WTC11 (cell line): Measurements from ENCODE around the gene DLG5. TPM values are rescaled to one million over a fixed set of nuclear protein-coding genes. Genes with fewer than 3 reads are reported as not detected.

Experiments
- ATAC-seq: fragments of 200-7000 bp; cut with Tn5 transposase; 2 replicates; pipeline ENCODE4 v1.10.0; 2021; ENCODE audit warnings: mild to moderate bottlenecking, moderate library complexity
- CTCF ChIA-PET: fragments of 300-600 bp; sonication (Branson Sonifier 250); formaldehyde crosslinking; loops from one replicate; lab custom pipeline; 2021; ENCODE audit warnings: antibody characterized with exemption; lab: Charles Lee
- POLR2A ChIA-PET: fragments of 350-600 bp; sonication (Branson Sonifier 250); formaldehyde crosslinking; loops from one replicate; lab custom pipeline; 2021; ENCODE audit warnings: antibody characterized with exemption; lab: Charles Lee
- DNase-seq: peaks from one replicate; pipeline ENCODE4 v3.0.0; 2021; ENCODE audit warnings: low spot score
- H3K27ac Mint-ChIP-seq: 2 replicates; pipeline ENCODE4 v1.8.0; 2021; ENCODE audit warnings: mixed read lengths
- H3K27me3 Mint-ChIP-seq: 2 replicates; pipeline ENCODE4 v1.8.0; 2021; ENCODE audit warnings: low read depth, mild to moderate bottlenecking, moderate library complexity, mixed read lengths
- H3K36me3 Mint-ChIP-seq: 2 replicates; pipeline ENCODE4 v1.8.0; 2021; ENCODE audit warnings: mixed read lengths
- H3K4me1 Mint-ChIP-seq: 2 replicates; pipeline ENCODE4 v1.8.0; 2022; ENCODE audit warnings: mixed read lengths
- H3K4me3 Mint-ChIP-seq: 2 replicates; pipeline ENCODE4 v1.8.0; 2021; ENCODE audit warnings: mild to moderate bottlenecking, moderate library complexity, mixed read lengths
- H3K9me3 Mint-ChIP-seq: 2 replicates; pipeline ENCODE4 v1.8.0; 2021; ENCODE audit warnings: mixed read lengths
- AFF4 ChIP-seq: sonication (generic); formaldehyde crosslinking; IDR thresholded peaks from 2 replicates; pipeline ENCODE4 v1.8.1; 2023; ENCODE audit warnings: mild to moderate bottlenecking, missing genetic modification reagents, borderline replicate concordance
- AR ChIP-seq: fragments of 250-450 bp; sonication (Bioruptor Pico); IDR thresholded peaks from 2 replicates; pipeline ENCODE4 v1.9.0; 2021; ENCODE audit warnings: mild to moderate bottlenecking
- CREM ChIP-seq: sonication (generic); formaldehyde crosslinking; IDR thresholded peaks from 2 replicates; pipeline ENCODE4 v1.8.1; 2022; ENCODE audit warnings: mild to moderate bottlenecking, missing genetic modification reagents, moderate library complexity
- CTCF ChIP-seq: fragments of 200-600 bp; IDR thresholded peaks from 2 replicates; pipeline ENCODE4 v1.8.0; 2022; ENCODE audit warnings: antibody characterized with exemption
- E2F4 ChIP-seq: sonication (generic); formaldehyde crosslinking; IDR thresholded peaks from 2 replicates; pipeline ENCODE4 v1.8.1; 2022; ENCODE audit warnings: low read depth, mild to moderate bottlenecking, moderate library complexity, missing genetic modification reagents, borderline replicate concordance
- EMX1 ChIP-seq: fragments of 250-450 bp; sonication (Bioruptor Pico); IDR thresholded peaks from 2 replicates; pipeline ENCODE4 v1.8.0; 2021; ENCODE audit warnings: mild to moderate bottlenecking
- GABPB1 ChIP-seq: sonication (generic); formaldehyde crosslinking; IDR thresholded peaks from 2 replicates; pipeline ENCODE4 v1.8.1; 2023; ENCODE audit warnings: mild to moderate bottlenecking, missing genetic modification reagents
- HMGXB4 ChIP-seq: sonication (generic); formaldehyde crosslinking; IDR thresholded peaks from 2 replicates; pipeline ENCODE4 v1.8.1; 2023; ENCODE audit warnings: mild to moderate bottlenecking, moderate library complexity, missing genetic modification reagents
- IRF1 ChIP-seq: sonication (generic); formaldehyde crosslinking; IDR thresholded peaks from 2 replicates; pipeline ENCODE4 v1.8.0; 2023; ENCODE audit warnings: missing genetic modification reagents
- MYBL2 ChIP-seq: sonication (generic); formaldehyde crosslinking; IDR thresholded peaks from 2 replicates; pipeline ENCODE4 v1.8.1; 2023; ENCODE audit warnings: mild to moderate bottlenecking, moderate library complexity, missing genetic modification reagents
- NR3C1 ChIP-seq: sonication (generic); formaldehyde crosslinking; conservative IDR thresholded peaks from 2 replicates; pipeline ENCODE4 v1.8.1; 2023; ENCODE audit warnings: low read depth, mild to moderate bottlenecking, missing genetic modification reagents
- PRRX2 ChIP-seq: fragments of 250-450 bp; sonication (Bioruptor Pico); IDR thresholded peaks from 2 replicates; pipeline ENCODE4 v1.8.0; 2021; ENCODE audit warnings: mild to moderate bottlenecking
- SMAD3 ChIP-seq: sonication (generic); formaldehyde crosslinking; IDR thresholded peaks from 2 replicates; pipeline ENCODE4 v1.8.0; 2022; ENCODE audit warnings: missing genetic modification reagents, mild to moderate bottlenecking, borderline replicate concordance
- SMAD4 ChIP-seq: sonication (generic); formaldehyde crosslinking; IDR thresholded peaks from 2 replicates; pipeline ENCODE4 v1.8.0; 2022; ENCODE audit warnings: mild to moderate bottlenecking, missing genetic modification reagents
- STAT6 ChIP-seq: sonication (generic); formaldehyde crosslinking; conservative IDR thresholded peaks from 2 replicates; pipeline ENCODE4 v1.8.1; 2023; ENCODE audit warnings: mild to moderate bottlenecking, low read depth, missing genetic modification reagents, moderate library complexity
- ZNF121 ChIP-seq: sonication (generic); formaldehyde crosslinking; IDR thresholded peaks from 2 replicates; pipeline ENCODE4 v1.8.0; 2023; ENCODE audit warnings: missing genetic modification reagents
- ZNF138 ChIP-seq: sonication (generic); formaldehyde crosslinking; conservative IDR thresholded peaks from 2 replicates; pipeline ENCODE4 v1.8.1; 2022; ENCODE audit warnings: mild to moderate bottlenecking, moderate library complexity, missing genetic modification reagents
- ZNF232 ChIP-seq: sonication (generic); formaldehyde crosslinking; IDR thresholded peaks from 2 replicates; pipeline ENCODE4 v1.8.0; 2022; ENCODE audit warnings: mild to moderate bottlenecking, missing genetic modification reagents
- ZNF263 ChIP-seq: sonication (generic); formaldehyde crosslinking; IDR thresholded peaks from 2 replicates; pipeline ENCODE4 v1.8.1; 2022; ENCODE audit warnings: low read depth, mild to moderate bottlenecking, moderate library complexity, missing genetic modification reagents
- total RNA-seq: library from RNA; stranded (reverse); gene quantifications from 3 replicates; pipeline ENCODE4 v1.2.3, GENCODE V29; 2021

The DLG5 gene
- total RNA-seq, 1 experiment from 2014 or later, result 65.5 TPM

- TF ChIP-seq ZNF232 (CRISPR knock-in tag) (no peak), SMAD3 (CRISPR knock-in tag) (no peak)
Measured at GRCh38 chr10:77780180-77780579, 146.4 kb downstream of the DLG5 start (continued).

GRCh38 chr10:77776487-77776886, 150.1 kb downstream of the DLG5 start:
- Mint-ChIP-seq H3K4me3 (no peak overlapping the region), H3K9me3 (peaks cover 26% of the 10 kb centered on the region), H3K27me3 (peaks cover 4% of the 10 kb centered on the region; the same call in 1 of the 2 replicates), H3K4me1 (no peaks in the 10 kb centered on the region), H3K27ac (no peak overlapping the region), H3K36me3 (peaks cover 32% of the 10 kb centered on the region)
- TF ChIP-seq MYBL2 (CRISPR knock-in tag) (no peak), PRRX2 (CRISPR knock-in tag) (no peak), ZNF121 (CRISPR knock-in tag) (no peak), CREM (CRISPR knock-in tag) (no peak), CTCF (no peak), E2F4 (CRISPR knock-in tag) (no peak), HMGXB4 (no peak), ZNF138 (CRISPR knock-in tag) (no peak), SMAD4 (CRISPR knock-in tag) (no peak), EMX1 (CRISPR knock-in tag) (no peak), NR3C1 (CRISPR knock-in tag) (no peak), GABPB1 (CRISPR knock-in tag) (no peak), ZNF263 (CRISPR knock-in tag) (no peak), AR (CRISPR knock-in tag) (no peak)
- no peak for ATAC-seq
- no peak for DNase-seq
- CTCF ChIA-PET, result no interaction called here
- POLR2A ChIA-PET, result no interaction called here

- ChIA-PET POLR2A (no interaction called here), CTCF (interaction anchor here (1.1 to 2.1 kb wide), 2 partner anchors 63 to 72 kb away, joined by 4 to 8 read pairs; no protein-coding TSS in a partner anchor)
- H3K4me3 Mint-ChIP-seq, result no peak overlapping the region
- peaks cover 4% of the 10 kb centered on the region; the same call in 1 of the 2 replicates for H3K27me3 Mint-ChIP-seq
- H3K36me3 Mint-ChIP-seq, result peaks cover 27% of the 10 kb centered on the region
- ATAC-seq, result no peak
- DNase-seq, result no peak
- no peak overlapping the region for H3K27ac Mint-ChIP-seq
- H3K4me1 Mint-ChIP-seq, result no peaks in the 10 kb centered on the region
- peaks cover 26% of the 10 kb centered on the region for H3K9me3 Mint-ChIP-seq
- no peak for TF ChIP-seq AFF4
- no peak for TF ChIP-seq IRF1 (CRISPR knock-in tag)
- TF ChIP-seq STAT6 (CRISPR knock-in tag), result no peak
Measured at GRCh38 chr10:77774940-77775391, 151.6 kb downstream of the DLG5 start.
